HepG2 (cell line): ENCODE data around the gene WDHD1.

Experiments used
- ELF4 ChIP-seq: sonication (generic); formaldehyde crosslinking; IDR thresholded peaks from 2 replicates; pipeline ENCODE4 v1.5.0; 2020; ENCODE audit warnings: missing genetic modification reagents, mild to moderate bottlenecking, moderate library complexity, borderline replicate concordance
- EZH2 ChIP-seq: conservative IDR thresholded peaks from 2 replicates; pipeline ENCODE4 v1.6.1; 2012; ENCODE audit warnings: mild to moderate bottlenecking, low read depth, low read length, moderate library complexity
- JUND ChIP-seq: sonication (generic); formaldehyde crosslinking; IDR thresholded peaks from 2 replicates; pipeline ENCODE4 v1.8.0; 2022; ENCODE audit warnings: mild to moderate bottlenecking, missing genetic modification reagents
- KDM5B ChIP-seq: sonication (generic); formaldehyde crosslinking; IDR thresholded peaks from 2 replicates; pipeline ENCODE4 v1.4.0; 2020; ENCODE audit warnings: missing genetic modification reagents, mild to moderate bottlenecking, borderline replicate concordance
- POLR2AphosphoS2 ChIP-seq: IDR thresholded peaks from 2 replicates; pipeline ENCODE4 v1.6.1; 2011; ENCODE audit warnings: low read depth, low read length, improper control_type of control experiment
- POLR2G ChIP-seq: fragments of 200-400 bp; formaldehyde crosslinking; IDR thresholded peaks from 2 replicates; pipeline ENCODE4 v1.6.1; 2018; ENCODE audit warnings: mild to moderate bottlenecking, low read depth, low read length, moderate library complexity
- SMC3 ChIP-seq: IDR thresholded peaks from 2 replicates; pipeline ENCODE4 v1.6.1; 2011; ENCODE audit warnings: low read length, improper control_type of control experiment
- SUZ12 ChIP-seq: fragments of 150-350 bp; IDR thresholded peaks from 2 replicates; pipeline ENCODE4 v1.6.1; 2014; ENCODE audit warnings: low read depth, low read length
- TAF1 ChIP-seq: sonication (generic); formaldehyde crosslinking; IDR thresholded peaks from 2 replicates; pipeline ENCODE4 v1.4.0; 2020; ENCODE audit warnings: missing genetic modification reagents
- ZMYM3 ChIP-seq: sonication (generic); formaldehyde crosslinking; IDR thresholded peaks from 2 replicates; pipeline ENCODE4 v1.5.1; 2020; ENCODE audit warnings: mild to moderate bottlenecking, missing genetic modification reagents
- ZNF232 ChIP-seq: sonication (generic); formaldehyde crosslinking; IDR thresholded peaks from 2 replicates; pipeline ENCODE4 v1.4.0; 2020; ENCODE audit warnings: missing genetic modification reagents, borderline replicate concordance
- ZNF644 ChIP-seq: IDR thresholded peaks from 2 replicates; pipeline ENCODE4 v1.6.1; 2016; ENCODE audit warnings: low read depth
- TF ChIP-seq, protein P1 (sequence below): sonication (generic); formaldehyde crosslinking; IDR thresholded peaks from 2 replicates; pipeline ENCODE4 v1.4.0; 2020; ENCODE audit warnings: mild to moderate bottlenecking, missing genetic modification reagents
- TF ChIP-seq, protein P2 (sequence below): sonication (generic); formaldehyde crosslinking; IDR thresholded peaks from 2 replicates; pipeline ENCODE4 v1.5.0; 2020; ENCODE audit warnings: mild to moderate bottlenecking, missing genetic modification reagents, moderate library complexity

DNA sequence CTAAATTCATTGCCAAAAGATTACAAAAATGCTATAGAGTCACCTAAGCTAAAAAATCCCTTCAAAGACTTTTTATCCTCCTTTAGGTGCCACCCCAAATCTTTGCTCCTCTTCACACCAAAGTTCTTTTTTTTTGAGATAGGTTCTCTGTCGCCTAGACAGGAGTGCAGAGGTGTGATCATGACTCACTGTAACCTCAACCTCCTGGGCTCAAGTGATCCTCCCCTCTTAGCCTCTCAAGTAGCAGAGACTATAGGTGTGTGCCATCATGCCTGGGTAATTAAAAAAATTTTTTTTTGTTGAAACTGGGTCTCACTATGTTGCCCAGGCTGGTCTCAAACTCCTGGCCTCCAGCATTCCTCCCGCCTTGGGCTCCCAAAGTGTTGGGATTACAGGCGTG, 47.9 kb downstream of the WDHD1 start:
- TF ChIP-seq ZNF232, result no peak
- no peak for TF ChIP-seq ZNF644
- TF ChIP-seq SUZ12, result no peak
- no peak for TF ChIP-seq KDM5B (CRISPR knock-in tag)
- TF ChIP-seq TAF1 (CRISPR knock-in tag), result no peak
- TF ChIP-seq, protein P1, sequence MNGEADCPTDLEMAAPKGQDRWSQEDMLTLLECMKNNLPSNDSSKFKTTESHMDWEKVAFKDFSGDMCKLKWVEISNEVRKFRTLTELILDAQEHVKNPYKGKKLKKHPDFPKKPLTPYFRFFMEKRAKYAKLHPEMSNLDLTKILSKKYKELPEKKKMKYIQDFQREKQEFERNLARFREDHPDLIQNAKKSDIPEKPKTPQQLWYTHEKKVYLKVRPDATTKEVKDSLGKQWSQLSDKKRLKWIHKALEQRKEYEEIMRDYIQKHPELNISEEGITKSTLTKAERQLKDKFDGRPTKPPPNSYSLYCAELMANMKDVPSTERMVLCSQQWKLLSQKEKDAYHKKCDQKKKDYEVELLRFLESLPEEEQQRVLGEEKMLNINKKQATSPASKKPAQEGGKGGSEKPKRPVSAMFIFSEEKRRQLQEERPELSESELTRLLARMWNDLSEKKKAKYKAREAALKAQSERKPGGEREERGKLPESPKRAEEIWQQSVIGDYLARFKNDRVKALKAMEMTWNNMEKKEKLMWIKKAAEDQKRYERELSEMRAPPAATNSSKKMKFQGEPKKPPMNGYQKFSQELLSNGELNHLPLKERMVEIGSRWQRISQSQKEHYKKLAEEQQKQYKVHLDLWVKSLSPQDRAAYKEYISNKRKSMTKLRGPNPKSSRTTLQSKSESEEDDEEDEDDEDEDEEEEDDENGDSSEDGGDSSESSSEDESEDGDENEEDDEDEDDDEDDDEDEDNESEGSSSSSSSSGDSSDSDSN (CRISPR knock-in tag), result no peak
- no peak for TF ChIP-seq EZH2
- no peak for TF ChIP-seq ZMYM3 (CRISPR knock-in tag)
- no peak for TF ChIP-seq POLR2G
- TF ChIP-seq, protein P2, sequence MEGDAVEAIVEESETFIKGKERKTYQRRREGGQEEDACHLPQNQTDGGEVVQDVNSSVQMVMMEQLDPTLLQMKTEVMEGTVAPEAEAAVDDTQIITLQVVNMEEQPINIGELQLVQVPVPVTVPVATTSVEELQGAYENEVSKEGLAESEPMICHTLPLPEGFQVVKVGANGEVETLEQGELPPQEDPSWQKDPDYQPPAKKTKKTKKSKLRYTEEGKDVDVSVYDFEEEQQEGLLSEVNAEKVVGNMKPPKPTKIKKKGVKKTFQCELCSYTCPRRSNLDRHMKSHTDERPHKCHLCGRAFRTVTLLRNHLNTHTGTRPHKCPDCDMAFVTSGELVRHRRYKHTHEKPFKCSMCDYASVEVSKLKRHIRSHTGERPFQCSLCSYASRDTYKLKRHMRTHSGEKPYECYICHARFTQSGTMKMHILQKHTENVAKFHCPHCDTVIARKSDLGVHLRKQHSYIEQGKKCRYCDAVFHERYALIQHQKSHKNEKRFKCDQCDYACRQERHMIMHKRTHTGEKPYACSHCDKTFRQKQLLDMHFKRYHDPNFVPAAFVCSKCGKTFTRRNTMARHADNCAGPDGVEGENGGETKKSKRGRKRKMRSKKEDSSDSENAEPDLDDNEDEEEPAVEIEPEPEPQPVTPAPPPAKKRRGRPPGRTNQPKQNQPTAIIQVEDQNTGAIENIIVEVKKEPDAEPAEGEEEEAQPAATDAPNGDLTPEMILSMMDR (CRISPR knock-in tag), result no peak
- TF ChIP-seq ELF4 (CRISPR knock-in tag), result no peak
- TF ChIP-seq JUND (CRISPR knock-in tag), result no peak
- TF ChIP-seq POLR2AphosphoS2, result no peak
- no peak for TF ChIP-seq SMC3
